ENCODE results near the gene GYPA.

Gene GYPA

DNA sequence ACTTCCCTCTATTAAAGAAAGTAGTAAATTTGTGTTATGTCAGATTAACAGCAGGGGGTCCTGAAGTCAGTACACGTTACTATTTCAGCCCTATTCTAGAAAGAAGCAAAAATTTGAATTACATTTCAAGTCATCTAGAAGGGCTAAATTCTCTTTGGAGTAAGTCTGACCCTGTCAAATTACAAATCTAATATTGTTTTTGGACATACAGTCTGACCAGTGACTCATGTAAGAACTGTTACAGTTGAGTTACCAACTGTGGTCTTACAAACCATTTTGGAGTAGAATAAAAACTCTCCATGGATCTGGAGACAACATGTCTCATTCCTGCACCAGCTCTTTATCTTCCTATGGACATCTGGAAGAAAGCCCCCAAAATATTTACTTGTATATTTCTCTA is 36.0 kb upstream of the GYPA start:
- H3K4me1 ChIP-seq (ENCODE audit: control insufficient read depth, insufficient read depth, low read depth, low read length): no peaks in the 10 kb centered on the region
- no peak overlapping the region for H2BK15ac ChIP-seq (ENCODE audit: low read depth, poor library complexity, severe bottlenecking)
- no peak for DNase-seq
- H4K91ac ChIP-seq (ENCODE audit: low read length): no peak overlapping the region
- no peak overlapping the region for H3K4me3 ChIP-seq (ENCODE audit: insufficient read depth in 1 of 2, low read depth in 1 of 2, low read length in 2 of 2)
- no peaks in the 10 kb centered on the region for H3K36me3 ChIP-seq (ENCODE audit: control insufficient read depth in 1 of 2, insufficient read depth in 2 of 2, low read depth in 1 of 2, low read length in 2 of 2)
- H3K23ac ChIP-seq (ENCODE audit: low read length in 2 of 2): no peak overlapping the region
- H3K27ac ChIP-seq (ENCODE audit: low read length, poor library complexity, severe bottlenecking): no peak overlapping the region
- no peaks in the 10 kb centered on the region for H3K27me3 ChIP-seq (ENCODE audit: control insufficient read depth in 1 of 2, insufficient read depth in 1 of 2, low read length in 2 of 2)
- H2BK12ac ChIP-seq (ENCODE audit: low read length in 2 of 2): no peak overlapping the region
- H2AFZ ChIP-seq (ENCODE audit: low read depth, low read length): no peak overlapping the region
- H3K4me2 ChIP-seq (ENCODE audit: low read length, poor library complexity, severe bottlenecking): no peak overlapping the region
- no peak overlapping the region for H3K14ac ChIP-seq (ENCODE audit: low read length in 2 of 2)
- no peaks in the 10 kb centered on the region for H3K79me1 ChIP-seq (replicated peaks; ENCODE audit: low read length, poor library complexity, severe bottlenecking)
- no peak overlapping the region for H3K4ac ChIP-seq (ENCODE audit: low read depth in 1 of 2, low read length in 2 of 2)
- no CpG with 5 or more reads among the region's 1 CpG for WGBS
- H4K8ac ChIP-seq (ENCODE audit: low read length): no peak overlapping the region
- H3K9ac ChIP-seq (ENCODE audit: low read length): no peak overlapping the region
- no peak overlapping the region for H3K18ac ChIP-seq (ENCODE audit: low read depth in 1 of 2, low read length in 2 of 2)
- no peak overlapping the region for H2AK5ac ChIP-seq (ENCODE audit: low read length, severe bottlenecking)
- H2BK5ac ChIP-seq (ENCODE audit: low read depth, low read length, poor library complexity, severe bottlenecking): no peak overlapping the region
- no peak overlapping the region for H2BK120ac ChIP-seq (ENCODE audit: low read depth, low read length)
- H3K9me3 ChIP-seq (ENCODE audit: control insufficient read depth, low read length): no peaks in the 10 kb centered on the region

DNA sequence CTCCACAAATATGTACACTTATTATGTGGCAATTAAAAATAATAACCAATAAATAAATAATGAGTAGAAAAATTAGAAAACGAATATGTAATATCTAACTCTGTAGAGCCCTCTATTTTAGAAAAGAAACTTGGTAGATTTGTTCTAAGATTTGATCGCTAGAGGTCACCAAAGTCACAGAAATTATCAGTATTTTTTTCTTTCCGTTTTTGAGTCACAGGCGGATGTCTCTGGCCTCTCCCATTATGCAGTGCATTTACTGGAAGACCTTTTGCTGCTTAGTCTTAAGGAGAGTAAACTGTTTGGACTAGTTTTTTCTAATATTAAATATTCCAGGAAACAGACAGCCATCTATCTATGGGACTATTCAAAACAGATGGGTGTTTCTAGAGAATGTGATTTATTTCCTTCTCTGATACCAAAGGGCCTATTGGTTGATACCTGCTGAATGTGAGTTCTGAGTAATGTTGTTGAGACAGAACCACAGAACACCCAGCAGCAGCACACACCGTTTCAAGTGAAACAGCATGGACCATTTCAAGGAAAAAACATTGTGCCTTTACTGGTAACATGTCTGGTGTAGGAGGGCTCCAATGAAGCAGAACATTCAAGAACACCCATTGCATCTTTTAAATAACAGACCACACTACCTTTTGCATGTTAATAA is 34.0 kb upstream of the GYPA start:
- Histone ChIP-seq H3K9ac (ENCODE audit: low read length) (no peak overlapping the region), H4K8ac (ENCODE audit: low read length) (no peak overlapping the region), H2BK5ac (ENCODE audit: low read depth, low read length, poor library complexity, severe bottlenecking) (no peak overlapping the region), H3K4ac (ENCODE audit: low read depth in 1 of 2, low read length in 2 of 2) (no peak overlapping the region), H4K91ac (ENCODE audit: low read length) (no peak overlapping the region), H2BK120ac (ENCODE audit: low read depth, low read length) (no peak overlapping the region), H2BK15ac (ENCODE audit: low read depth, poor library complexity, severe bottlenecking) (no peak overlapping the region), H3K18ac (ENCODE audit: low read depth in 1 of 2, low read length in 2 of 2) (no peak overlapping the region), H2AFZ (ENCODE audit: low read depth, low read length) (no peak overlapping the region), H3K23ac (ENCODE audit: low read length in 2 of 2) (no peak overlapping the region), H3K27me3 (ENCODE audit: control insufficient read depth in 1 of 2, insufficient read depth in 1 of 2, low read length in 2 of 2) (no peaks in the 10 kb centered on the region), H3K4me1 (ENCODE audit: control insufficient read depth, insufficient read depth, low read depth, low read length) (no peaks in the 10 kb centered on the region), H3K27ac (ENCODE audit: low read length, poor library complexity, severe bottlenecking) (no peak overlapping the region), H2AK5ac (ENCODE audit: low read length, severe bottlenecking) (no peak overlapping the region), H3K4me2 (ENCODE audit: low read length, poor library complexity, severe bottlenecking) (no peak overlapping the region), H3K4me3 (ENCODE audit: insufficient read depth in 1 of 2, low read depth in 1 of 2, low read length in 2 of 2) (no peak overlapping the region), H3K36me3 (ENCODE audit: control insufficient read depth in 1 of 2, insufficient read depth in 2 of 2, low read depth in 1 of 2, low read length in 2 of 2) (no peaks in the 10 kb centered on the region), H3K9me3 (ENCODE audit: control insufficient read depth, low read length) (no peaks in the 10 kb centered on the region), H3K79me1 (replicated peaks; ENCODE audit: low read length, poor library complexity, severe bottlenecking) (no peaks in the 10 kb centered on the region), H2BK12ac (ENCODE audit: low read length in 2 of 2) (no peak overlapping the region), H3K14ac (ENCODE audit: low read length in 2 of 2) (no peak overlapping the region)
- peak; percentile 63 for DNase-seq
- WGBS: 17% methylated on average over 3 of the region's 5 CpGs

DNA sequence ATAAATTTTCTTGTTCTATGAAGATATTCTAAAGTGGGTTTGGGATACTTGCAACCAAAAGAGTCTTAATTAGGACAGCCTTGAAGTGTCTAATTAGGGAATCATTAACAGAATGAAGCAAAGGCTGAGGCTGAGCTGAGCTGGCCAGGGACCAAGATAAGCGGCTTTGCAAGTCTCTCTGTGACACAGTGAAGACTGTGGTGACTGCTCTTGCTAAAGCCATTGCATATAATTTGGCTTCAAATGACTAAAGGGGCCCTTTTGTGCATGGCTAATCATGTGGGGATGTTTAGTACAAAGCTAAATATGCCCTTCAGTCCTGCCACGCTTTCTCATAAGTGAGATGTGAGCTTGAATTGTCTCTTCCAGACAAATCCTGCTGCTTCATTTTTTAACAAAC is 31.2 kb upstream of the GYPA start:
- no peak overlapping the region for H2BK15ac ChIP-seq (ENCODE audit: low read depth, poor library complexity, severe bottlenecking)
- H3K4ac ChIP-seq (ENCODE audit: low read depth in 1 of 2, low read length in 2 of 2): no peak overlapping the region
- H3K79me1 ChIP-seq (replicated peaks; ENCODE audit: low read length, poor library complexity, severe bottlenecking): no peaks in the 10 kb centered on the region
- no peak for DNase-seq
- no peaks in the 10 kb centered on the region for H3K4me1 ChIP-seq (ENCODE audit: control insufficient read depth, insufficient read depth, low read depth, low read length)
- no peak overlapping the region for H4K8ac ChIP-seq (ENCODE audit: low read length)
- no peaks in the 10 kb centered on the region for H3K27me3 ChIP-seq (ENCODE audit: control insufficient read depth in 1 of 2, insufficient read depth in 1 of 2, low read length in 2 of 2)
- H3K9ac ChIP-seq (ENCODE audit: low read length): no peak overlapping the region
- no peaks in the 10 kb centered on the region for H3K9me3 ChIP-seq (ENCODE audit: control insufficient read depth, low read length)
- no peak overlapping the region for H3K23ac ChIP-seq (ENCODE audit: low read length in 2 of 2)
- H3K4me3 ChIP-seq (ENCODE audit: insufficient read depth in 1 of 2, low read depth in 1 of 2, low read length in 2 of 2): no peak overlapping the region
- no peak overlapping the region for H2BK120ac ChIP-seq (ENCODE audit: low read depth, low read length)
- no peaks in the 10 kb centered on the region for H3K36me3 ChIP-seq (ENCODE audit: control insufficient read depth in 1 of 2, insufficient read depth in 2 of 2, low read depth in 1 of 2, low read length in 2 of 2)
- no peak overlapping the region for H2AFZ ChIP-seq (ENCODE audit: low read depth, low read length)
- 77% methylated on average over 2 of the region's 2 CpGs for WGBS
- no peak overlapping the region for H3K27ac ChIP-seq (ENCODE audit: low read length, poor library complexity, severe bottlenecking)
- no peak overlapping the region for H2AK5ac ChIP-seq (ENCODE audit: low read length, severe bottlenecking)
- H3K4me2 ChIP-seq (ENCODE audit: low read length, poor library complexity, severe bottlenecking): no peak overlapping the region
- H4K91ac ChIP-seq (ENCODE audit: low read length): no peak overlapping the region
- no peak overlapping the region for H3K18ac ChIP-seq (ENCODE audit: low read depth in 1 of 2, low read length in 2 of 2)
- no peak overlapping the region for H2BK5ac ChIP-seq (ENCODE audit: low read depth, low read length, poor library complexity, severe bottlenecking)
- H2BK12ac ChIP-seq (ENCODE audit: low read length in 2 of 2): no peak overlapping the region
- H3K14ac ChIP-seq (ENCODE audit: low read length in 2 of 2): no peak overlapping the region

DNA sequence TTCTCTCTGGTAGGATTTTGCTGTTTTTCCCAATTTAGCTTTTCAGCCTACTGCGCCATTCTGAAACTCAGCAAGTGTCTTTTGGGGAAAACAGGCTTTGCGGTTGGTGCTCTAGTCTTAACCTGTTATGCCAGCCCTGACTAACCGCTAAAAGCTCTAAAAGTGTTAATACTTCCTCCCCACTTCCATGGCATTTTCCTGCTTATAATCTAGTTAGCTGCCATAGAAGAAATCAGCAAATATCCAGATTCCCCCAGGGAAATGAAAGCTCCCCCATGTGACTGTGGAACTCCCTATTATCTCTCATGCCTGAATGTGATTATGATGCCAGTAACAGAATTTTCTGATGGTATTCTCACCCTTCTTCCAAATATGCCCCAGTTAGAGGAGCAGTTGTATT is 28.7 kb upstream of the GYPA start:
- Histone ChIP-seq H3K9me3 (ENCODE audit: control insufficient read depth, low read length) (peaks cover 2% of the 10 kb centered on the region), H2BK15ac (ENCODE audit: low read depth, poor library complexity, severe bottlenecking) (no peak overlapping the region), H3K4me2 (ENCODE audit: low read length, poor library complexity, severe bottlenecking) (no peak overlapping the region), H2BK5ac (ENCODE audit: low read depth, low read length, poor library complexity, severe bottlenecking) (no peak overlapping the region), H3K36me3 (ENCODE audit: control insufficient read depth in 1 of 2, insufficient read depth in 2 of 2, low read depth in 1 of 2, low read length in 2 of 2) (no peaks in the 10 kb centered on the region), H4K91ac (ENCODE audit: low read length) (no peak overlapping the region), H4K8ac (ENCODE audit: low read length) (no peak overlapping the region), H3K4me1 (ENCODE audit: control insufficient read depth, insufficient read depth, low read depth, low read length) (no peaks in the 10 kb centered on the region), H3K4ac (ENCODE audit: low read depth in 1 of 2, low read length in 2 of 2) (no peak overlapping the region), H2BK12ac (ENCODE audit: low read length in 2 of 2) (no peak overlapping the region), H2AK5ac (ENCODE audit: low read length, severe bottlenecking) (no peak overlapping the region), H3K9ac (ENCODE audit: low read length) (no peak overlapping the region), H3K27me3 (ENCODE audit: control insufficient read depth in 1 of 2, insufficient read depth in 1 of 2, low read length in 2 of 2) (no peaks in the 10 kb centered on the region), H2AFZ (ENCODE audit: low read depth, low read length) (no peak overlapping the region), H3K18ac (ENCODE audit: low read depth in 1 of 2, low read length in 2 of 2) (no peak overlapping the region), H3K4me3 (ENCODE audit: insufficient read depth in 1 of 2, low read depth in 1 of 2, low read length in 2 of 2) (no peak overlapping the region), H2BK120ac (ENCODE audit: low read depth, low read length) (no peak overlapping the region), H3K79me1 (replicated peaks; ENCODE audit: low read length, poor library complexity, severe bottlenecking) (no peaks in the 10 kb centered on the region), H3K14ac (ENCODE audit: low read length in 2 of 2) (no peak overlapping the region), H3K27ac (ENCODE audit: low read length, poor library complexity, severe bottlenecking) (no peak overlapping the region), H3K23ac (ENCODE audit: low read length in 2 of 2) (no peak overlapping the region)
- WGBS: 89% methylated on average over 3 of the region's 3 CpGs
- DNase-seq: no peak
